ENCODE results near the gene PRKCE.

The PRKCE gene

DNA sequence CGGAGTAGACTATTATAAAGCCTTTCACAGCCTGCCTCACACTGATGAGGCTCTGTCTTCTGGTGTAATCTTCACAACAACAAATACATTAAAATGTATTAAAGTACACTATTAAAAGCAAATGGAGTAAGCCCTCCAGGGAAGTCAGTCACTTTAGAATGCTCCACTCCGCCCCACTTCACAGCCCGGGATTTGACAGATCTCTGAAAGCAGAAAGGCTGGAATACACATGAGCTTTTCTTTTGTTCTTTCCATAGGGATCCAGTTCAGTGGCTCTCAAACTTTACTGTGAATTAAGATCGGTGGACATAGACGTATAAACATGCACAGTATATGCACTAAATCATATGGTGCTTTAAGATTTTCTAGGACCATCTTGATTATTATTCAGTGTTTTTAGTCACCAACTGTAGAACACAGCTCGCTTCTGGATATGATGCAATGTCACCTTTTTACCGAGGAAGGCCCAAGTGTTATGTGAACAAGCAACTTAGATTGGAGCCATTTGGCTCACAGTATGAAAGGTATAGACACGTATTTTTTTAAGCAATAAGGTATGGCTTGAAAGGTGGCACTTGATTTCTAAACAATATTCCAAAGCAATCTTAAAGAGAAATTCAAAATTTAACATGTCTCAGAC is 151.1 kb downstream of the PRKCE start:
- DNase-seq (ENCODE audit: insufficient read length, low spot score) (no peak), FAIRE-seq (no peak)
- TF ChIP-seq, protein P1, sequence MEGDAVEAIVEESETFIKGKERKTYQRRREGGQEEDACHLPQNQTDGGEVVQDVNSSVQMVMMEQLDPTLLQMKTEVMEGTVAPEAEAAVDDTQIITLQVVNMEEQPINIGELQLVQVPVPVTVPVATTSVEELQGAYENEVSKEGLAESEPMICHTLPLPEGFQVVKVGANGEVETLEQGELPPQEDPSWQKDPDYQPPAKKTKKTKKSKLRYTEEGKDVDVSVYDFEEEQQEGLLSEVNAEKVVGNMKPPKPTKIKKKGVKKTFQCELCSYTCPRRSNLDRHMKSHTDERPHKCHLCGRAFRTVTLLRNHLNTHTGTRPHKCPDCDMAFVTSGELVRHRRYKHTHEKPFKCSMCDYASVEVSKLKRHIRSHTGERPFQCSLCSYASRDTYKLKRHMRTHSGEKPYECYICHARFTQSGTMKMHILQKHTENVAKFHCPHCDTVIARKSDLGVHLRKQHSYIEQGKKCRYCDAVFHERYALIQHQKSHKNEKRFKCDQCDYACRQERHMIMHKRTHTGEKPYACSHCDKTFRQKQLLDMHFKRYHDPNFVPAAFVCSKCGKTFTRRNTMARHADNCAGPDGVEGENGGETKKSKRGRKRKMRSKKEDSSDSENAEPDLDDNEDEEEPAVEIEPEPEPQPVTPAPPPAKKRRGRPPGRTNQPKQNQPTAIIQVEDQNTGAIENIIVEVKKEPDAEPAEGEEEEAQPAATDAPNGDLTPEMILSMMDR (IDR thresholded peaks at IDR 0.05; ENCODE audit: insufficient read depth, missing control alignments) = no peak

DNA sequence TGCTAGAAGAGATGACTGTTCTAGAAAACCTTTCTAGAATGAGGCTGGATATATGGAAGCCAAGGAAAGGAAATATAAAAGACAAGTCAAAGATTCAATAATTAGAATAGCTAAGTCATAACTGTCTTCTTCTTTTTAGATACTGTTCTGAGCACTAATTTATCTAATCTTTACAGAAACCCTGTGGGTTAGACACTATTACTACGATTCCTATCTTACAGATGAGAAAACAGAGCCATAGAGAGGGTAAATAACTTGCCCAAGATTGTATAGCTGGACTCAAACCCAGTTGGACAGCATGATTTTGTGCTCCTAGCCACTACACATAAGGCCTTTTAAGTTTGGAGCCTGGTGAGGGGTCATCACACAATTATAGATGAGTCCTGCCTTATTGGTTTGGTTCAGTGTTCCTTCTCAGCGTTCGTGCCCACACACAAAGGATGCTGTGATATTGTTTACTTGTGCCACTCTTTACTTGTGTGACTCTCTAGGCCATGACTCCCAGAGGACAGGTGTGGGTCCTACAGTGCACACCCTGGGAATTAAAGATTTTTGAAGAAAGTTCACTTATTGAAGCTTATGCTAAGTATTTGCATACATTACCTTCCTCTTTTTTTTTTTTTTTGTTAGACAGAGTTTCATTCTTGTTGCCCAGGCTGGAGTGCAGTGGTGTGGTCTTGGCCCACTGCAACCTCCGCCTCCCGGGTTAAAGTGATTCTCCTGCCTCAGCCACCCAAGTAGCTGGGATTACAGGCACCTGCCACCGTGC is 153.7 kb downstream of the PRKCE start:
- DNase-seq (ENCODE audit: insufficient read length, low spot score) (no peak), FAIRE-seq (no peak)
- TF ChIP-seq, protein P1 (IDR thresholded peaks at IDR 0.05; ENCODE audit: insufficient read depth, missing control alignments) = no peak

DNA sequence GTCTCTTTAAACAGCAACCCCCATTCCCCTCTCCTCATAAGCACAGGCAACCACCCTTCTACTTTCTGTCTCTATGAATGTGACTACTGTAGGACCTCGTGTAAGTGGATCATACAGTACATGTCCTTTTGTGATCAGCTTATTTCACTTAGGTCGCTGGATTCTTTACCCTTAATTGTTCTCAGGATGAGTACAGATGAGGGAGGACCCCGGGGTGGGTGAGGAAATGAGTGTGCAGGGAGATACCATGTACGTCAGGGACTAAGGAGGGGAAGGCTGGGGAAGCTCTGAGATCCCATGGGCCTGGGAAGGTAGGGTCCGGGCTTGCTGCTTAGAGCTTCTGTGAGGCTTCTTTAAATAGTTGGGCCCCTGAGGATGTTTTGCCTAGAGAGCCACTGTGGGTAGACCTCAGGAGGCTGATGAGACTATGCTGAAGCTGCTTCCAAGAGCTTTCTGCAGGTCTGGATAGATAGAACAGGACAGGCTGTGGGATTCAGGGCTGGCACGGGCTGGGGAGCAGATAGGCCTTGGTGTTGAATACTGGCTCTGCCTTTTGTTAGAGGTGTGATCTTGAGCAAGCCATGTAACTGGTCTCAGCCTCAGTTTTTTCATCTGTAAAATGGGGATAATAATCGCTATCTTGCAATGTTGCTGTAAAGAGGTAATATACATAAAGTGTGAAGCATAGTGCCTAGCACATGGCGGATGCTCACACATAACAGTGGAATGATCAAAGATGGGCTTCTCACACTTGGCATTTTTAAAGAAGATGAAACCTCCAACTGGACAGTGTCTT is 155.3 kb downstream of the PRKCE start:
- FAIRE-seq = no peak
- TF ChIP-seq, protein P1 (IDR thresholded peaks at IDR 0.05; ENCODE audit: insufficient read depth, missing control alignments) = no peak
- no peak for DNase-seq (ENCODE audit: insufficient read length, low spot score)

DNA sequence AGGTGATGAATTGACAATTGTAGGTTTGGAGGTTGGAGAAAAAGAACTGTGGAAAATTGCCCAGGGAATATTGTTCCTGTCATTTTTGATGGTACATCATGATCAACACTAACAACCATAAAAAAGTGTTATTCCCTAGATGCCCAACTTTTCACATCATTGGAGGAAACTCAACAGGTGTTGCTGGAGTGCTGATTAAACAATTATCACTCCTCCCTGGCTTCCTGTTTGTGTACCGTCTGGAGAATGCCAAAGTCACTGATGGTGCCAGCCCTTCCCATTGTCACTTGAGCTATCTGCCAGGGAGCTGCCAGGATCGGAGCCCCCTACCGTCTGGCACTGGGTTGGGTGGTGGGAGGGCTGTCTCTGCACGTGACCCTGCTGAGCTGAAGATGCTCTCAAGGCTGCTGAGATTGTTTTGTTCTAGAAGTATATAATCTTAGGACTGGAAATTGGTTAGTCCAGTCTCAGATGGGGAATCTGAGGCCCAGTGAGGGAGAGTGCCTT is 156.9 kb downstream of the PRKCE start:
- FAIRE-seq (no peak), DNase-seq (ENCODE audit: insufficient read length, low spot score) (no peak)
- TF ChIP-seq, protein P1 (IDR thresholded peaks at IDR 0.05; ENCODE audit: insufficient read depth, missing control alignments) = no peak

DNA sequence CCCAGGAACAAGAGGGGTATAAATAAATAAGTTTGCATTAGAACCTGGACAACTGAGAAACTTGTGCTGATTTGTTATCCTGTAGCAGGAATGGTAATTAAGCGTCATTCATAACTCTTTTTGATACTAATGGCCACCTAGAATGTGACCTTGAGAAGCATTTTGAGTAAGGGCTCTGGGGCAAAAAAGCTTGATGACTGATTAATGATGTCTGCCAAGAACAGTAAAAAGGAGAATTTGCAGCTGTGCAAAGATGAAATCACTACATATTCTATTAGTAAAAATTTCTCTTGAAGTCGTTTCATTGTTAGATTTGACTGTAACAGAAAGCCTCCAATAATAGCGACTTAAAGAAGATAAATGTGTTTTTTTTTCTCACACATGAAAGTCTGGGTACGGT is 157.7 kb downstream of the PRKCE start:
- FAIRE-seq (no peak), DNase-seq (ENCODE audit: insufficient read length, low spot score) (no peak)
- TF ChIP-seq, protein P1 (IDR thresholded peaks at IDR 0.05; ENCODE audit: insufficient read depth, missing control alignments) = no peak

DNA sequence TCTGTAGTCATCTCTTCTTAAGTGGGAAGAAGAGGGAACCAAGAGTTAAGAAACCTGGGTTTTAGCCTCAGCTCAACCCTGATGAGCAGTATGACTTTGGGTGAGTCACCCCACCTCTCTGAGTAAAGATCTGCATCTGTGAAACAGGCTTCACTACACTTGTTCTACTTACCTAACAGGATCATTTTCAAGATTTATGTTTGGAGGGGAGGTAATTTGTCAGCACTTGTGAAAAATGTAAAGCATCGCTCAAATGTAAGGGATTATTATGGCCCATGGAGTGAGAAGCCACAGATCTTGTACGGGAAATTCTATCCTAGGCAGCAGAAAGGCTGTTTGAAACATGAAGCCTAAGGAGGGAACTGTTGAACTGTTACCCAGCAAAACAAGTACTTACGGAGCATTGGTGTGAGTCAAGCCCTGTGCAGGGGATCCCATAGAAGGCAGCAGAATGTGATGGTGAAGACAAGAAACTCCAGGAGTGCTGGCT is 160.6 kb downstream of the PRKCE start:
- TF ChIP-seq, protein P1 (IDR thresholded peaks at IDR 0.05; ENCODE audit: insufficient read depth, missing control alignments) = no peak
- DNase-seq (ENCODE audit: insufficient read length, low spot score) = no peak
- FAIRE-seq = no peak

Measured in D721Med (cell line).